ENCODE measurements around the gene PHLDA1. TPM values are rescaled to one million over a fixed set of nuclear protein-coding genes. Genes with fewer than 3 reads are reported as not detected.

The PHLDA1 gene
- polyA plus RNA-seq, 1 donor (not counting 4 experiments of a cell fraction or from before 2014, with no cell fraction given), result 144 TPM

GRCh38 chr12:75995691-75996090 lies 35.9 kb downstream of the PHLDA1 start:
- DNase-seq (ENCODE audit: low read depth, low spot score) (no peak), FAIRE-seq (no peak)
- Histone ChIP-seq H3K27me3 (ENCODE audit: control insufficient read depth, extremely low read depth, insufficient read depth, low read length) (no peaks in the 10 kb centered on the region), H3K79me2 (ENCODE audit: control insufficient read depth, insufficient read depth, low read length) (no peaks in the 10 kb centered on the region), H3K4me1 (ENCODE audit: control insufficient read depth, extremely low read depth, insufficient read depth, low read length) (peaks cover 50% of the 10 kb centered on the region), H3K27ac (ENCODE audit: control insufficient read depth, insufficient read depth, low read length) (no peak overlapping the region), H3K4me3 (ENCODE audit: control insufficient read depth in 2 of 3, extremely low read depth in 1 of 3, insufficient read depth in 2 of 3, low read depth in 1 of 3, low read length in 3 of 3) (no peak overlapping the region), H3K4me2 (ENCODE audit: control insufficient read depth, extremely low read depth, insufficient read depth, low read depth, low read length) (no peak overlapping the region), H3K9ac (ENCODE audit: control insufficient read depth, extremely low read depth, insufficient read depth, low read length) (no peak overlapping the region), H4K20me1 (ENCODE audit: control insufficient read depth, extremely low read depth, insufficient read depth, low read length) (no peaks in the 10 kb centered on the region), H3K36me3 (ENCODE audit: control insufficient read depth in 2 of 2, extremely low read depth in 1 of 2, insufficient read depth in 2 of 2, low read length in 2 of 2) (no peaks in the 10 kb centered on the region), H2AFZ (ENCODE audit: control insufficient read depth, low read length) (no peak overlapping the region), H3K9me3 (ENCODE audit: control insufficient read depth, low read depth, low read length) (no peaks in the 10 kb centered on the region), H3K9me1 (ENCODE audit: control insufficient read depth, extremely low read depth, insufficient read depth, low read length) (no peaks in the 10 kb centered on the region)
- dilution Hi-C loops (cut with MboI; ENCODE audit: extremely low pct_ligation_motif_present, low sequenced_read_pairs), result no loop called here
- no peak for TF ChIP-seq EZH2 (IDR thresholded peaks at IDR 0.05; ENCODE audit: low read length)
- TF ChIP-seq, protein P1, sequence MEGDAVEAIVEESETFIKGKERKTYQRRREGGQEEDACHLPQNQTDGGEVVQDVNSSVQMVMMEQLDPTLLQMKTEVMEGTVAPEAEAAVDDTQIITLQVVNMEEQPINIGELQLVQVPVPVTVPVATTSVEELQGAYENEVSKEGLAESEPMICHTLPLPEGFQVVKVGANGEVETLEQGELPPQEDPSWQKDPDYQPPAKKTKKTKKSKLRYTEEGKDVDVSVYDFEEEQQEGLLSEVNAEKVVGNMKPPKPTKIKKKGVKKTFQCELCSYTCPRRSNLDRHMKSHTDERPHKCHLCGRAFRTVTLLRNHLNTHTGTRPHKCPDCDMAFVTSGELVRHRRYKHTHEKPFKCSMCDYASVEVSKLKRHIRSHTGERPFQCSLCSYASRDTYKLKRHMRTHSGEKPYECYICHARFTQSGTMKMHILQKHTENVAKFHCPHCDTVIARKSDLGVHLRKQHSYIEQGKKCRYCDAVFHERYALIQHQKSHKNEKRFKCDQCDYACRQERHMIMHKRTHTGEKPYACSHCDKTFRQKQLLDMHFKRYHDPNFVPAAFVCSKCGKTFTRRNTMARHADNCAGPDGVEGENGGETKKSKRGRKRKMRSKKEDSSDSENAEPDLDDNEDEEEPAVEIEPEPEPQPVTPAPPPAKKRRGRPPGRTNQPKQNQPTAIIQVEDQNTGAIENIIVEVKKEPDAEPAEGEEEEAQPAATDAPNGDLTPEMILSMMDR (optimal IDR thresholded peaks at IDR 0.05 in 1 of 3, IDR thresholded peaks at IDR 0.05 in 1 of 3, conservative IDR thresholded peaks at IDR 0.05 in 1 of 3; ENCODE audit: extremely low read depth in 1 of 3, insufficient read depth in 2 of 3, low read length in 3 of 3), result no peak

- dilution Hi-C loops (cut with MboI; ENCODE audit: extremely low pct_ligation_motif_present, low sequenced_read_pairs), result no loop called here
- no peaks in the 10 kb centered on the region for H4K20me1 ChIP-seq (ENCODE audit: control insufficient read depth, extremely low read depth, insufficient read depth, low read length)
- DNase-seq (ENCODE audit: low read depth, low spot score), result no peak
- H3K4me2 ChIP-seq (ENCODE audit: control insufficient read depth, extremely low read depth, insufficient read depth, low read depth, low read length), result no peak overlapping the region
- H3K27me3 ChIP-seq (ENCODE audit: control insufficient read depth, extremely low read depth, insufficient read depth, low read length), result no peaks in the 10 kb centered on the region
- no peak overlapping the region for H3K9ac ChIP-seq (ENCODE audit: control insufficient read depth, extremely low read depth, insufficient read depth, low read length)
- H2AFZ ChIP-seq (ENCODE audit: control insufficient read depth, low read length), result peak overlapping the region; percentile 1
- H3K27ac ChIP-seq (ENCODE audit: control insufficient read depth, insufficient read depth, low read length), result no peak overlapping the region
- H3K79me2 ChIP-seq (ENCODE audit: control insufficient read depth, insufficient read depth, low read length), result no peaks in the 10 kb centered on the region
- FAIRE-seq, result no peak
- no peaks in the 10 kb centered on the region for H3K36me3 ChIP-seq (ENCODE audit: control insufficient read depth in 2 of 2, extremely low read depth in 1 of 2, insufficient read depth in 2 of 2, low read length in 2 of 2)
- no peaks in the 10 kb centered on the region for H3K9me1 ChIP-seq (ENCODE audit: control insufficient read depth, extremely low read depth, insufficient read depth, low read length)
- no peaks in the 10 kb centered on the region for H3K9me3 ChIP-seq (ENCODE audit: control insufficient read depth, low read depth, low read length)
- H3K4me3 ChIP-seq (ENCODE audit: control insufficient read depth in 2 of 3, extremely low read depth in 1 of 3, insufficient read depth in 2 of 3, low read depth in 1 of 3, low read length in 3 of 3), result no peak overlapping the region
- TF ChIP-seq, protein P1 (optimal IDR thresholded peaks at IDR 0.05 in 1 of 3, IDR thresholded peaks at IDR 0.05 in 1 of 3, conservative IDR thresholded peaks at IDR 0.05 in 1 of 3; ENCODE audit: extremely low read depth in 1 of 3, insufficient read depth in 2 of 3, low read length in 3 of 3), result no peak
- TF ChIP-seq EZH2 (IDR thresholded peaks at IDR 0.05; ENCODE audit: low read length), result no peak
- H3K4me1 ChIP-seq (ENCODE audit: control insufficient read depth, extremely low read depth, insufficient read depth, low read length), result peaks cover 37% of the 10 kb centered on the region
Measured at GRCh38 chr12:75994069-75994740, 37.4 kb downstream of the PHLDA1 start.

All from keratinocyte (primary cell).